HG03378 (cell line): ENCODE results near the gene EMID1.

Source experiments
- ATAC-seq: cut with Tn5 transposase; IDR thresholded peaks from one replicate; pipeline ENCODE4 v1.9.1; 2021; ENCODE audit warnings: mild to moderate bottlenecking, moderate library complexity; ENCODE audit not compliant: unreplicated experiment

The EMID1 gene

DNA sequence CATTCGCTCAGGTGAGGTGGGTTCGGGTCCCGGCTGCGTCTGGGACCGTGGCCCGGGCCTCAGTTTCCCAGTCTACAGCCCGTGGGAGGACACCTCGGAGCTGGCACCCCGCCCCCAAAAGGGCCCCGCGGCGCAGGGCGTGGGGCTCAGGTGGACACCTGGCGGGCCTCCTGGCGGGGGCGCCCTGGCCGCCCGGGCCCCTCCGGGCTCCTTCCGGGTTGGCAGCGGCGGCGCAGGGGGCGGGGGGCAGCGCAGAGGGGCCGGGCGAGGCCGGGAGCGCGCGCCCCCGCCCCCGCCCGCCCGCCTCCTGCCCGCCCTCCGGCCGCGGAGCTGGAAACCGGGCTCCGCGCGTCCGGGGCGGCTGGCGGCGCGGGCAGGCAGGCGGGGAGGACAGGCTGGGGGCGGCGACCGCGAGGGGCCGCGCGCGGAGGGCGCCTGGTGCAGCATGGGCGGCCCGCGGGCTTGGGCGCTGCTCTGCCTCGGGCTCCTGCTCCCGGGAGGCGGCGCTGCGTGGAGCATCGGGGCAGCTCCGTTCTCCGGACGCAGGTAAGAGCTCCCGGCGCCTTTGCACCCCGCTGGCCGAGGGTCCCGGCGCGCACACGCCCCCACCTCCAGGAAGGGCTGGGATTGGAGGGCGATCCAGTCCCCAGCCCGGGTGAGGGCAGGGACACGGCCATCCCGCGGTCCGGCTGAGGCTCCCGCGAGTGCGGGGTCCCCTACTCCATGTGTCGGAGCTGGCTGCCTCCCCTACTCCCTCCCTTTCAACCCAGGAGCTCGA lies at the start of gene EMID1:
Gene EMID1, plus strand, starts transcription at position 303 of the 778 bp plus-strand sequence. Its CDS starts 143 bp downstream, at position 446.
- ATAC-seq, result no peak

DNA sequence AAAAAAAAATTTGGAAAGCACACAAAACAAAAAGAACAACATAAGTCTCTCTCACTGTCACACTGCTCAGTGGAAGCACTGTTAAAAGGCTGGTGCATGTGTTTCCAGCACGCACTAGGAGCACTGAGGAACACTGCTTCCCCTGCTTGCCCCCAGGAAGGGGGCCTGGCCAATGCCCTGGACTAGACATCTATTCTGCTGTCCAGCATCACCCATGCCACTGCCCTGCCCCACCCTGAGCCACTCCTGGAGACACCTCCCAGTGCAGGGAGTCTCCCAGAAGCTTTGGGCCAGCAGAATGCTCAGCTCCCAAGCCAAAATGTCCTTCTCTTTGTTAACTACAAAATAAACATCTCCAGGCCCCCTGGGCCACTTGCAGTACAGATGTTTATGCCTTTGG lies 49.7 kb upstream of the EMID1 start:
- ATAC-seq, result no peak

GRCh38 chr22:29156507-29156906 lies 49.2 kb upstream of the EMID1 start:
- no peak for ATAC-seq

GRCh38 chr22:29157759-29158535 lies 47.7 kb upstream of the EMID1 start:
- no peak for ATAC-seq

DNA sequence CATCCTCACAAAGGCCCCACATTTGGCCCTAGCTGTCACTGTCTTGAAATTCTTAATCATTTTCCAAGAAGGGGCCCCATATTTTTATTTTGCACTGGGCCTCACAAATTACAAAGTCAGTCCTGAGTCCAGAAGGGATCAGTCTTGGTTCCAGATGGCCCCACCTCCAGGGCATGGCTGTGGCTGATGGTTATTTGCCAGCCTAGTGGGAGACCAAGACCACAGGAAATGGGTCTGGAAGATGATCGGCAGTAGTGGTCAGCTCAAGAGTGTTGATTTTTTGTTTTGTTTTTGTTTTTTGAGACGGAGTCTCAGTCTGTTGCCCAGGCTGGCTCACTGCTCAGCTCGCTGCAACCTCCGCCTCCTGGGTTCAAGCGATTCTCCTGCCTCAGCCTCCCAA lies 47.1 kb upstream of the EMID1 start:
- ATAC-seq, result no peak

DNA sequence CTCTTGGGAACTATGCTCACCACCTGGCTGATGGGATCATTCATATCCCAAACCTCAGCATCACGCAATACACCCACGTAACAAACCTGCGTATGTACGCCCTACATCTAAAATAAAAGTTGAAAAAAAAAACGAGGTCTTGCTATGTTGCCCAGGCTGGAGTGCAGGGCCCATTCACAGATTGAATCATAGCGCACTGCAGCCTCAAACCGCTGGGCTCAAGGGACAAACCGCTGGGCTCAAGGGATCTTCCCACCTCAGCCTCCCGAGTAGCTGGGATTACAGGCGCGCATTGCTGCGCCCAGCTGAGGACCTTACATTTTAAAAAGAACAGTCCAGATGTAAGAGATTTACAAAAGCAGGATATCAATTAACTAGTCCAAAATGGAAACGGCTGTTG lies 41.9 kb upstream of the EMID1 start:
- no peak for ATAC-seq

- no peak for ATAC-seq
Observed at GRCh38 chr22:29165321-29166060, 40.2 kb upstream of the EMID1 start.

DNA sequence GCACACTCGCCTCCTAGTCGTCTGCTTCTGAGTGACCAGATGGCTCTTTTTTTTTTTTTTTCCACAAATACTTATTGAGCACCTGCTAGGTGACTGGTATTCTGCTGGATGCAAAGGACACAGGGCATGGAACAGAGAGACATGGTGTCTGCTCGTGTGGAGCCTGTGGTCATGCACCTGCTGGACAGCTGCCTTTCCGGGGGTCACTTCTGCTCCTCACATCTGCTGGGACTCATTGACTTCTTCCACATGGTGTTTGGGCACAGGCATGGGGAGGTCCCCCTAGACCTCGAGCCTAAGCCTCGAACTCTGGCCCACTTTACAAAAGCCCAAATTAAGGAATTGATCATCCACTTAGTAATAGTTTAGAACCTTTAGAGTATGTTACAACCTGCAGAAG lies 39.5 kb upstream of the EMID1 start:
- no peak for ATAC-seq

GRCh38 chr22:29167032-29167911 lies 38.4 kb upstream of the EMID1 start:
- ATAC-seq, result peak; percentile 94

DNA sequence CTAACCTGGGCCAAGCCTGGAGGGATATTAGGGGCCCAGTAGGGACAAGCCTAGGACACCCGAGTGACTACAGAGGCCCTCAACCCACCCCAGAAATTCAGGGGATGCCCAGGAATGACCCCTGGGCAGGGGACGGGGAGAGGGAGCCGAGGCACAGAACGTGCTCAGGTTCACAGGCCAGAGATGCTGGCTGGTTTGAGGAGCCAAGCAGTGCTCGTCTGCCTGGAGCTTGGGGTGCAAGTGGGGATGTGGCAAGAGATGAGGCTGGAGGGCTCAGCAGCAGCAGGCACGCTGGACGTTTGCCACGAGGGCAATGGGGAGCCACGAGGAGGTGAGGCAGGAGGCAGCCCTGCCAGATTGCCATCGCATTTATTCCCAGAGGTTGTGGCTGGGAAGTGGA lies 34.0 kb upstream of the EMID1 start:
- ATAC-seq, result no peak

DNA sequence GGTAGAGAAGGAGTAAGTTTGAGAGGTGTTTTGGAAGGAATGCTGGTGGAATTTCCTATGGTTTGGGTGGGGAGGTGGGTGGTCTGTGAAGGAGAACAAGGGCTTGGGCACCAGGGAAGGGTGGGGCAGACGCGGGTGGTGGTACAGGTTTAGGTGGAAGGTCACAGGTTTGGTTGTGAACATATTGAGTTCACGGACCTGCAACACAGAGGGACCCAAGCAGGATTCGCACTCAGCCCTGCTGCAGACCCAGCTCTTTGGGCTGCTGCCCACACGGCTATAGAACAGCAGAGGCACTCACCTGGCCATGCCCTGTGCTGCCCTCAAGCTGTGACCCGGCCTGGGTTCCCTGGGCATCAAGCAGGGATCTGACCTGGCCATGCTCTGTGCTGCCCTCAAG lies 33.5 kb upstream of the EMID1 start:
- ATAC-seq, result no peak

GRCh38 chr22:29175312-29175835 lies 30.3 kb upstream of the EMID1 start:
- no peak for ATAC-seq

DNA sequence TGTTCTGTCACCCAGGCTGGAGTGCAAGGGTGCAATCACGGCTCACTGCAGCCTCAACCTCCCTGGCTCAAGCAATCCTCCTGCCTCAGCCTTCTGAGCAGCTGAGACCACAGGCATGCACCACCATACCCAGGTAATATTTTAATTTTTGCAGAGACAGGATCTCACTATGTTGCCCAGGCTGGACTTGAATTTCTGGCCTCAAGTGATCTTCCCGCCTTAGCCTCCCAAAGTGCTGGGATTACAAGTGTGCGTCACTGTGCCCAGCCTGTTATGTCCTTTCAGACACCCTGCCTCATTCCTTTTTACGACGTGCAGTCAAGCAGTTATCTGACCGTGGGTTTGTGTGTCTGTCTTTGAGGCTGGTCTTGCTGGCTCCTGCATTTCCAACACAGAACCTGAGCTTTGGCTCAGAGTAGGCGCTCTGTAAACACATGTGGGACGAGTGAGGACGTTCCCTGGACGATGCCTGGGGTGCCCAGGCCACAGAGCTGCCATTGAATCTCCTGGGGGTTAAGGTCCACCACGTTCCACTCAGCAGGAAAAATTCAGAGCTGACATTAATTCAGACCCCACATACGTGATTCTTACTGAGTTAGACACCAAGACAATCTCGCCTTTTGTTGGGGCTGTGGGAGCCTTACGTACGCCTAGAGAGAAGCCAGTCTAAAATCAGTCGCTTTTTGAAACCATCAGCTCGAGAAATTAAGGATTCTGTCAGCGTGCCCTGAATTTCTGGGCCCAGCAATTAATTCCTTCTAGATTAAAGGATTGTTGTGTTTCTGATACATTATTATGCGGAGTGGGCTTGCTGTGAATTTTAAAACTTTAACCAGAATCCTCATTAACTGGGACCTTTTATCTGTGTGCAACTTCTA lies 21.5 kb upstream of the EMID1 start:
- ATAC-seq, result no peak

DNA sequence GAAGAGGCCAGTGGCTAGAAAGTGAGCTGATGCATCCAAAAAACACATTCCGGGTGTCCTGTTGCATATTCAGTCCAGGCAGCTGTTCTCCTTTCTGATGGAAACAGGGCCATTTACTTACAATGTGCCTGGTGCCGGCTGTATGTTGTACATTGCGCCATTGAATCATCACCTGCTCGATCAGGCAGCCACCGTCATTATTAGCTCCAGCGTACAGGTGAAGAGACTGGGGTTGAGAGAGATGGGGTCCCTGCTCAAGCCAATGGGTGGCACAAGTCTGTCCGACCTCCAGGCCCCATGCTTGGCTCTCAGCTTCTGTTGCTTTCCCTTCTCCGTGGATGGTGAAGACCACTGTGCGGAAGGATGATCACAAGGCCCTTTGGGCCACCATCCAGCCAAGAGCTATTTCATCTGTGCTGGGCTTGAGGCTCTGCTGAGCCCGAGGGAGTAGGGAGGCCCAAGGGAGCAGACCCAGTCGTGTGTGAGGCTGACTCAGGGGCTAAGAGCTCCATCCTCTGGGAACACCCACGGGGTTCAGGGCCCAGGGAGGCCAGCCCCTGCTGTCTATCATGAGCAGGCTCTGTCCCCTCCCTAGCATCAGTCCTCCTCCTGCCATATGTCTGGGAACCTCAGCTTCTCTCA lies 20.7 kb upstream of the EMID1 start:
- no peak for ATAC-seq

DNA sequence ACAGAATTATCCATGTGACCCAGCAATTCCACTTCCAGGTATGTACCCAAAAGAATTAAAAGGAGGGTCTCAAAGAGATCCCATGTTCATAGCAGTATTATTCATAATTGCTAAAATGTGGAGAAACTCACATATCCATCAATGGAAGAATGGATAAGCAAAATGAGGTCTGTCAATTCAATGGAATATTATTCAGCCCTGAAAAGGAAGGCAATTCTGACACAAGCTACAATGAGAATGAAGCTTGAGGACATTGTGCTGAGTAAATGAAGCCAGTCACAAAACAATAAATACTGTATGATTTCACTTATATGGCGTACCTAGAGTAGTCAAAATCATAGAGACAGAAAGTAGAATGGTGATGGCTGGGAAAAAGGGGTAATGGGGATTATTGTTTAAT lies 19.4 kb upstream of the EMID1 start:
- ATAC-seq, result no peak

GRCh38 chr22:29187831-29188230 lies 17.9 kb upstream of the EMID1 start:
- ATAC-seq, result no peak

DNA sequence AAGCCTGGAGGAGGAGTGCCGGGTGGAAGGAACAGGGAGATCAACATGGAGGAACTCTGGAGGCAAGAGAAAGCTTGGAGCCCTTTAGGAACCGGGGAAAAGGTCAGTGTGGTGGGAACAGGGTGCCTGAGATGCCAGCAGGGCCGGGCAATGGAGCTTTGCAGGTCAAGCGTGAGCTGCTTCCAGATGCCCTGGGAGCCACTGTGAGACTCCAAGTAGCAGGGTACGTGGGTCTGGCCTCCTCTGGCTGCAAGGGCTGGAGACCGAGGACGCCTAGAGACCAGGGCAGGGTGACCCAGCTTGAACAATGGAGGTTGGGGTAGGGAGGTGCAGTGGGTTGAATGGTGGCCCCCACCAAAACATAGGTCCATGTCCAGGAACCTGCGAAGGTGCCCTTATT lies 15.6 kb upstream of the EMID1 start:
- no peak for ATAC-seq

DNA sequence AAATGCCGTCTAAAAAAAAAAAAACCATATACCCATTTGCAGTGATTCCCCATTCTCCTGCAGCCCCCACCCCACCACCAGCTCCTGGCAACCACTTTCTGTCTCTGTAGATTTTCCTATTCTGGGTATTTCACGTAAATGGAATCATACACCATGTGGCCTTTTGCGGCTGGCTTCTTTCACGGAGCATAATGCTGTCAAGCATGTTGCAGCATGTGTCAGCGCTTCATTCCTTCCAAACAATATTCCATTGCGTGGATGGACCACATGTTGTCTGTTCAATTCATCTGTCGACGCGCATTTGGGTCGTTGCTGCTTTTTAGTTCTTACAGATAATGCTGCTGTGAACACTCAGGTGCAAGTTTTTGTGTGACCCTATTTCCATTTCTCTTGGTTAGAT lies 14.8 kb upstream of the EMID1 start:
- no peak for ATAC-seq

DNA sequence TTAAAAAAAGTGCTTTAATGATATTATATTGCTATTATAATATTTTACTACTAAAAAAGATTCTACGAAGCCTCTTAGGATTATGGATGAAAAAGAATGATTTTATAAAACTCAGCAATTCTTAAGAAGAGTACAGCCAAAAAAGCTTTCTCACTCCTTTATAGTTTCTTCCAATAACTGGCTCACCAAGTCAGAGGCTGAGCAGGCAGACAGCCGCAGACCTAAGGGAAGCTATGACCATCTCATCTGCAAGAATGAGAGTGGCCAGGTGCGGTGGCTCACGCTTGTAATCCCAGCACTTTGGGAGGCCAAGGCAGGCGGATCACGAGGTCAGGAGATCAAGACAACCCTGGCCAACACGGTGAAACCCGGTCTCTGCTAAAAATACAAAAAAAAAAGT lies 12.7 kb upstream of the EMID1 start:
- ATAC-seq, result no peak
